Chondrocyte (in vitro differentiated cells): ENCODE data around the gene RANBP3. TPM values are rescaled to one million over a fixed set of nuclear protein-coding genes. Genes with fewer than 3 reads are reported as not detected.

Experiments used
- DNase-seq: peaks from one replicate; pipeline ENCODE4 v3.0.0; 2021; ENCODE audit warnings: mixed read lengths, low spot score
- H3K27ac Mint-ChIP-seq: one replicate; pipeline ENCODE4 v1.8.0; 2021; ENCODE audit warnings: mild to moderate bottlenecking, moderate library complexity, mixed read lengths; ENCODE audit not compliant: unreplicated experiment
- H3K27me3 Mint-ChIP-seq: 2 replicates; pipeline ENCODE4 v1.8.0; 2021; ENCODE audit warnings: low read depth, mixed read lengths
- H3K36me3 Mint-ChIP-seq: 2 replicates; pipeline ENCODE4 v1.8.0; 2021; ENCODE audit warnings: low read depth, mixed read lengths
- H3K4me1 Mint-ChIP-seq: 2 replicates; pipeline ENCODE4 v1.8.0; 2021; ENCODE audit warnings: low read depth, mild to moderate bottlenecking, mixed read lengths
- H3K4me3 Mint-ChIP-seq: one replicate; pipeline ENCODE4 v1.8.0; 2021; ENCODE audit warnings: mild to moderate bottlenecking, moderate library complexity, mixed read lengths; ENCODE audit not compliant: unreplicated experiment
- H3K9me3 Mint-ChIP-seq: 2 replicates; pipeline ENCODE4 v1.8.0; 2021; ENCODE audit warnings: low read depth, mixed read lengths
- total RNA-seq: library from RNA; stranded (reverse); gene quantifications from 3 replicates; pipeline ENCODE4 v1.2.1, GENCODE V29; 2021
- TF ChIP-seq, protein P1 (sequence below): fragments of 200-600 bp; sonication (generic); IDR thresholded peaks from 2 replicates; pipeline ENCODE4 v1.5.0; 2021; ENCODE audit warnings: antibody characterized with exemption, mild to moderate bottlenecking, moderate library complexity

RANBP3 gene
- total RNA-seq, 1 donor from 2014 or later = 53.5 TPM

DNA sequence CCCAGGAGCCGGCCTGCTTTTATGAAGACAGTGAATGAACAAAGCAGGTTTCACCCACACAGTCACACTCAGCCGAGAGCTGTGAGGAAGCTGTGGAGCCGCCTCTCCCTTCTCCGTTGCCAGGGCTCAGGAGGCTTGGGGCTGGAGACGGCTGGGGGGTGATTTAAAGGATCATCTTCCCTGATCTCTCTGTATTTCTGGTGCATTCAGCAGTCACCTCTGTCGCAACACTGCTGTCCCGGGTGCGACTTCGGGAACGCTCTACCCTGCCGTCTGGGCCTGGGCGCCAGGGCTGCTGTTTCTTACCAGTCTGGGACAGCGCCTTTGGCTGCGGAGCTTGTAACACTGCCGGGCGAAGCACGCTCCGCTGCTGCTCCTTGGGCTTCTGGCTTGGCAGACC is 45.8 kb downstream of the RANBP3 start:
- no peaks in the 10 kb centered on the region for H3K27me3 Mint-ChIP-seq
- TF ChIP-seq, protein P1, sequence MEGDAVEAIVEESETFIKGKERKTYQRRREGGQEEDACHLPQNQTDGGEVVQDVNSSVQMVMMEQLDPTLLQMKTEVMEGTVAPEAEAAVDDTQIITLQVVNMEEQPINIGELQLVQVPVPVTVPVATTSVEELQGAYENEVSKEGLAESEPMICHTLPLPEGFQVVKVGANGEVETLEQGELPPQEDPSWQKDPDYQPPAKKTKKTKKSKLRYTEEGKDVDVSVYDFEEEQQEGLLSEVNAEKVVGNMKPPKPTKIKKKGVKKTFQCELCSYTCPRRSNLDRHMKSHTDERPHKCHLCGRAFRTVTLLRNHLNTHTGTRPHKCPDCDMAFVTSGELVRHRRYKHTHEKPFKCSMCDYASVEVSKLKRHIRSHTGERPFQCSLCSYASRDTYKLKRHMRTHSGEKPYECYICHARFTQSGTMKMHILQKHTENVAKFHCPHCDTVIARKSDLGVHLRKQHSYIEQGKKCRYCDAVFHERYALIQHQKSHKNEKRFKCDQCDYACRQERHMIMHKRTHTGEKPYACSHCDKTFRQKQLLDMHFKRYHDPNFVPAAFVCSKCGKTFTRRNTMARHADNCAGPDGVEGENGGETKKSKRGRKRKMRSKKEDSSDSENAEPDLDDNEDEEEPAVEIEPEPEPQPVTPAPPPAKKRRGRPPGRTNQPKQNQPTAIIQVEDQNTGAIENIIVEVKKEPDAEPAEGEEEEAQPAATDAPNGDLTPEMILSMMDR = no peak
- H3K9me3 Mint-ChIP-seq = no peaks in the 10 kb centered on the region
- H3K4me3 Mint-ChIP-seq = no peak overlapping the region
- H3K27ac Mint-ChIP-seq = no peak overlapping the region
- H3K4me1 Mint-ChIP-seq = peaks cover 25% of the 10 kb centered on the region
- no peak for DNase-seq
- H3K36me3 Mint-ChIP-seq = peaks cover 12% of the 10 kb centered on the region

DNA sequence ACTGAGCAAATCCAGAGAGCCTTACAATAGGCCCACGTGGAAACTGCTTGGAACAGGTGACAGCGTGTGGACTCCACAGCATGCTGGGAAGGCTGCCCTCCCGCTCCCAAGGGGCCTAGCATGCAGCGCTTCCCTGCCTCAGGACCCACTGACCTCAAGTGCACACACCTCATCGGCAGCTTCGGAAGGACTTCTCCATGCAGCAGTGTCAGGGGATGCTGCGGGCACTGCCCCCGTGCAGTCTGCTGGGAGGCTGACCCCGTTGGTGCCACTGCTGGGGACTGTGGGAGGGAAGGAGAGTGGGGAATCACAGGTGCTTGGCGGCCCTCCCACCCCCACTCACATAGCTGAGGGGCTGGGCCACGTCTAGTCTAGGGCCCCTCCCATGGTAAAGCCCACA is 46.7 kb downstream of the RANBP3 start:
- no peaks in the 10 kb centered on the region for H3K9me3 Mint-ChIP-seq
- TF ChIP-seq, protein P1 = no peak

DNA sequence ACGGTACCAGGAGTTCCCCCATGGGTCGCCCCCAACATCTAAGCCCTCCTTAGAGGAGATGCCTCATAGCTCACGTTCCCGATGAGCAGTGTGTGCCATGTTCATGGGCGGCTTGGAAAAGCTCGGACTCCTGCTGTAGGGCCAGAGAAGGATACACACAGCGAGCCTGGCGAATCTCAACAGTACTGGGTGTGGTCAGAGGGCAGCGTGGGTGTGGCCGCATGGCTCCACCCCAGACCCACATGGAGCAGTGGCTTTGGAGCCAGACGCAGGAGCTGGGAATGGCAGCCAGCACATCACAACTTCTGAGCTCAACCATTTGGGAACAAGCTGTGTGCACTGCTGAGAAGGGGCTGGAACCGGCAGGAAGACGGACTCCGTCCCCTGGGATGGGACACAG is 48.3 kb downstream of the RANBP3 start:
- peaks cover 9% of the 10 kb centered on the region for H3K4me1 Mint-ChIP-seq
- no peak overlapping the region for H3K4me3 Mint-ChIP-seq
- no peak for DNase-seq
- H3K9me3 Mint-ChIP-seq = no peaks in the 10 kb centered on the region
- TF ChIP-seq, protein P1 = no peak
- H3K27ac Mint-ChIP-seq = peak overlapping the region; percentile 27
- H3K36me3 Mint-ChIP-seq = peaks cover 22% of the 10 kb centered on the region
- H3K27me3 Mint-ChIP-seq = no peaks in the 10 kb centered on the region

More for the DNA sequence above, 46.7 kb downstream of the RANBP3 start:
- no peaks in the 10 kb centered on the region for H3K27me3 Mint-ChIP-seq
- H3K27ac Mint-ChIP-seq = no peak overlapping the region
- peaks cover 16% of the 10 kb centered on the region for H3K36me3 Mint-ChIP-seq
- no peak for DNase-seq
- H3K4me1 Mint-ChIP-seq = peaks cover 25% of the 10 kb centered on the region
- H3K4me3 Mint-ChIP-seq = no peak overlapping the region

DNA sequence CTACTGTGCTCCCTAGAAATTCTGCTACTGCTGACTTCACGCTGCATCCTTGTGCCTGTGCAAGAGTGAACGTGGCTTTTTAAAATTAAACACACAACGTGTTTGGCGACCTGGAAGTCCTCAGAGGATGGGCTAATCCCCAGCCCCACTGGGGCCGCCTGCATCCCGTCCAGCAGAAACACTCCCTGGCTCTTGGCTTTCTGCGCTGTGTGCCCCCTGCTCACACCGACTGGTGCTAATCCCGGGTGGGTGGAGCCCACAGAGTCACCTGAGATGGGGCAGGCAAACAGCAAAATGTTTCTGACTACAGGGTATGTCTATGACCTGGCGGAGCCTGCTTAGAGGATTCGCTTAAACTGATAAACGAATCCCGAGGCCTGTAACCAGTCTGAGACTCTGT is 48.8 kb downstream of the RANBP3 start:
- Mint-ChIP-seq H3K27ac (no peak overlapping the region), H3K9me3 (no peaks in the 10 kb centered on the region), H3K4me3 (no peak overlapping the region), H3K27me3 (no peaks in the 10 kb centered on the region), H3K36me3 (peaks cover 23% of the 10 kb centered on the region), H3K4me1 (peaks cover 5% of the 10 kb centered on the region)
- no peak for DNase-seq
- TF ChIP-seq, protein P1 = no peak

DNA sequence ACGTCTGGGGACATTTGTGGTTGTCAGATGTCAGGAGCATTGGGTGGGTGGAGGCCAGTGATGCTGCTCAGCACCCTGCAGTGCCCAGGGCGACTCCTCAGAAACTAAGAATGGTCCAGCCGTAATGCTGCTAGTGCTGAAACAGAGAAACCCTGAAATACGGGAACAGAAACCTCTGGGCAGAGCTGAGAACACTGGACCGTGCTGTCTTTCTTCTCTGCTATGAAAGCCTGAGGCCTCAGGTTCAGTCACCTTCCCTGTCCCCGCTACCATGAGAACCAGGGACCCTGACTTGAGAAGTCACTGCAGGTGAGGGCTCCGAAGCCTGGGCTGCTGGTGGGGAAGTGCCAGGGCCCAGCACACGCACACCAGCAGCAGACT is 50.5 kb downstream of the RANBP3 start:
- Mint-ChIP-seq H3K36me3 (peaks cover 30% of the 10 kb centered on the region), H3K9me3 (no peaks in the 10 kb centered on the region), H3K4me1 (peaks cover 3% of the 10 kb centered on the region), H3K4me3 (no peak overlapping the region), H3K27ac (no peak overlapping the region), H3K27me3 (no peaks in the 10 kb centered on the region)
- no peak for DNase-seq
- TF ChIP-seq, protein P1 = no peak
